HG03558 (cell line): ENCODE measurements around the gene CWC22.
"Not testable (repeated sequence)": the region's sequence is repeated elsewhere in the genome, so short reads cannot be mapped to it uniquely, and the experiment has no call there.

ENCODE experiments used
- ATAC-seq: cut with Tn5 transposase; IDR thresholded peaks from one replicate; pipeline ENCODE4 v1.9.1; 2021; ENCODE audit warnings: moderate number of reproducible peaks; ENCODE audit not compliant: unreplicated experiment; ENCODE audit errors: extremely low read depth

The CWC22 gene

DNA sequence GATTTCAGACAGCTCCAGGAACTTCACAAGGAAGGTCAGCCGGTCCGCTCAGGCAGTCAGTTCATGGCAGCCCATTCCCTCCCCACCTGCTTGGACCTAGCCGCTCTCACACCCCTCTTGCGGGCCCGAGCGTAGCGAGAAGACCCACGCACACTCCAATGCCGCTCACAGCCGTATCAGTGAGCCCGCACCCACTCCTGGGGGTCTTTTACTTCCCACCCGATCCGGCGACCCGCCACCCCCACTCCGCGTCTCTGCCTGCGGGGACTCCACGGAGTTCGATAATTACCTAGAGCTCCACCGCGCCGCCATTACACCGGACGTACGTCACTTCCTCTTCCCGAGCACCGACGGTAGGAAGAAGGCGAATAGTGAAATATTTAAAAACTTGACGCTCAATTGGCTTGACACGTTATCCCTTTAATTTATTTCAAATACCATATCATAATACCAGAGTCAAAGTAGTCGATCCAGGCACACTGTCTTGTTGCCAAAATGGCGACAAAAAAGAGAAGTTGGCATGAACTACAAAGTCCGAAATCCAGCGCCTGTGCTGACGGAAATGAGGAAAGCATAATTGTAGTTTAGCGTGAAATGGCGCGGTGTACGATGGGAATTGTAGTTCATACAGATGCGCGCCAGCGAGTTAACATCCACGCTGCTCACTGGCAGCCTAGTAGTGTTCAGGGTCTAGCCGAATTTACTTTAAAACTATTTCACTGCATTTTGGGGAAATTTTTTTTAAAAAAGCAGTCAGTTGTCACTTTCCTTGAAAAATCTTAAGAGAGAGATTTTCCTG is at the start of gene CWC22:
CWC22 (minus strand) TSS at position 517 of the 799 bp plus-strand sequence. CDS start 13,956 bp downstream, outside the sequence.
- ATAC-seq: peak; percentile 98

DNA sequence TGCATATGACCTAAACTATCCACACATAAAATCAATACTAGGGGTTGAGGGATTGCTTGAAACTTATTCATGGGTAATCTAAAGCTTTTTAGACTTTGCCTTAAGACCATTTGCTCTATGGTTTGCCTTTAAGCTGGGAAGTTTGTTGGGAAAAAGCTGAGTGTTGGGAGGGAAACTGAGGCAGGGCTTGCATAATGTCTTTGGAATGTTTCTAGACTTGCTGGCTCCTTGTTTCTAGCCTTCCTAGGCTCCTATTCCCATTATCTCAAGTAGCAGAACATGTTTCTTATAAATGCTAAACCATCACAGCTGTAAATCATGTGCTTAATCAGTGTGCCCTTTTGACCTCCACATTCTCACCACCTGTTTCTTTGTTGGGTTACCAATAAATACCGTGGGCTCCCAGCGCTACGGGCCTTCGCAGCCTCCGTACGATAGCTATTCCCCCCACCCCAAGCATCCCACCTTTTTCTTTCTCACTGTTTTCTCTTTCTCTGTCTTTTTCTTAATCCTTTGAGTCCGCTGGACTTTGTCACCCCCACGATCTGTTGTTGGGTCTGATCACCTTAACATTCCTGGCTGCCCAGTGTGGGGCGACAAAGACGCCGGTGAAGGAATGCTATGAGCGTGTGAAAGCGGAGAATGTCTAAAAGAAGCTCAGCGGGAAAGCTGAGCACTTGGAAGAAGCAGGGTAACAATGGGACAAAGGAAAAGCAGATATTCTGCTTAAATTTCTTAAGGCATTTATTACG is 49.4 kb upstream of the CWC22 start:
- no peak for ATAC-seq

DNA sequence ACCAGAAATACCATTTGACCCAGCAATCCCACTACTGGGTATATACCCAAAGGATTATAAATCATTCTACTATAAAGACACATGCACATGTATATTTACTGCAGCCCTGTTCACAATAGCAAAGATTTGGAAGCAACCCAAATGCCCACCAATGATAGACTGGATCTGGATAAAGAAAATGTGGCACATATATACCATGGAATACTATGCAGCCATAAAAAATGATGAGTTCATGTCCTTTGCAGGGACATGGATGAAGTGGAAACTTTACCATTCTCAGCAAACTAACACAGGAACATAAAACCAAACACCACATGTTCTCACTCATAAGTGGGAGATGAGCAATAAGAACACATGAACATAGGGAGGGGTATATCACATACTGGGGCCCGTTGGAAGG is 47.5 kb upstream of the CWC22 start:
- not testable (repeated sequence) for ATAC-seq

DNA sequence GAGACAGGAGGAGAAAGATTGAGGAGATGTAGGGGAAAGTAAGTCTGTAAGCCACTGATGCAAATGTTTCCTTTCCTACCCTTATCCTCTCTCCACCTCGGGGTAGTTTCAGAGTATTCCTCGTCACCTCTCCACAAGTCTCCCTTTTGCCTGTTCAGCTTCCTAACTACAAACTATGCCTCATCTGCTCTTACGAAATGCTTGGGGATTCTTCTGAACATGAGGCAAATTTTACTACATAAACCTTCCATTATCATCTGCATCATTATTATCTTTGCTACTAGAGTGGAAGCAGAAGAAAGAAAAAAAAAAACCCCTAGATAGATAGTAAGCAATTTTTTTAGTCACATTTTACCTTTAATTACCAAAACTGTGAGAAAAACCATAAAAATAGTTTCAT is 43.1 kb upstream of the CWC22 start:
- ATAC-seq: no peak

DNA sequence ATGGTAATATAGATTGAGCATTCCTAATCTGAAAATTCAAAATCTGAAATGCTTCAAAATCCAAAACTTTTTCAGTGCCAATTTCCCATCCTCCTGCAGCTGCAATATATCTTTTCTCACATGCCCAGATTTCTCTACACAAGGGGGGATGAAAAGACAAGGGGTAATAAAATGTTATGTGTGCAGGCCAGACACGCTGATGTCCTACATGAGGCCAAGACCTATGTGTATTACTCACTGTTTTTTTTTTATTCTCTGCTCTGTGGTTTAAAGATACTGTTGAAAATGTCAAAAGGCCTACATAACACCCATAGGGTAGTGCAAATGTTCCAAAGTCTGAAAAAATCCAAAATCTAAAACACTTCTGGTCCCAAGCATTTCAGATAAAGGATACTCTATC is 41.2 kb upstream of the CWC22 start:
- ATAC-seq: no peak

DNA sequence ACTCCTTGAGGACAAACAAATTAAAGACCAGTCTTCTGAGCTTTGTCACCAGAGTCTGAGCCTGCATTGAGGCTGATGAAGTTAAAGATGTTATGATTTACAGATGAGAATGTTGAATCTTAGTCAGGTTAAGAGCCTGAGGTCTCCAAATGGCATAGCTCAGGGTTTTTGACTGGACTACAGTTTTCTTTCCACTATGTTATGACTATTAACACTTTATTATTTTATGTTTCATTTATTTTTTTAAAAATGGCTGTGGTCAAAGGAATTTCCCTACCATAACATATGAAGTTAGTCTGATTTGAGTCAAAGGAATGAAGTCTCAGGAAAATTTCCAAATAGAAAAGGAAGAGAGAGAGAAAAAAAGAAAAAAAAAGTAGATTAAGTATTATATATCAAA is 39.7 kb upstream of the CWC22 start:
- ATAC-seq: no peak

DNA sequence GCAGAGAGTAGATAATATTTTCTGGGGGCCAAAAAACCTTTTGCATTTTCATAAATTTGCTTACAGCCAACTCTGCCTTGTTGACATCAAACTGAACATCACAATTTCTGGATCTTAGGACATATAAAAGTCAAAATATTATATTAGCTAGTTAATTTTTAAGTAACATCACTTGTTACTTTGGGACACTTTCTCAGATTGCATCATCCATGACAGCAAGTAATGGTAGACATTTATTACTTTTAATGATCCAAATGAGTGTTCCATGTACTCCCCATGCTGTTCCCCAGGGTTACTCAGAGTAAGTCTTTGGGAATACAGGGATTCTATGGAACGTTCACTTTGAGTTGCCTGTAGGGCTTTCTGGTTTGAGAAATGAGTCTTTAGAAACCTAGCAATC is 39.1 kb upstream of the CWC22 start:
- ATAC-seq: no peak

DNA sequence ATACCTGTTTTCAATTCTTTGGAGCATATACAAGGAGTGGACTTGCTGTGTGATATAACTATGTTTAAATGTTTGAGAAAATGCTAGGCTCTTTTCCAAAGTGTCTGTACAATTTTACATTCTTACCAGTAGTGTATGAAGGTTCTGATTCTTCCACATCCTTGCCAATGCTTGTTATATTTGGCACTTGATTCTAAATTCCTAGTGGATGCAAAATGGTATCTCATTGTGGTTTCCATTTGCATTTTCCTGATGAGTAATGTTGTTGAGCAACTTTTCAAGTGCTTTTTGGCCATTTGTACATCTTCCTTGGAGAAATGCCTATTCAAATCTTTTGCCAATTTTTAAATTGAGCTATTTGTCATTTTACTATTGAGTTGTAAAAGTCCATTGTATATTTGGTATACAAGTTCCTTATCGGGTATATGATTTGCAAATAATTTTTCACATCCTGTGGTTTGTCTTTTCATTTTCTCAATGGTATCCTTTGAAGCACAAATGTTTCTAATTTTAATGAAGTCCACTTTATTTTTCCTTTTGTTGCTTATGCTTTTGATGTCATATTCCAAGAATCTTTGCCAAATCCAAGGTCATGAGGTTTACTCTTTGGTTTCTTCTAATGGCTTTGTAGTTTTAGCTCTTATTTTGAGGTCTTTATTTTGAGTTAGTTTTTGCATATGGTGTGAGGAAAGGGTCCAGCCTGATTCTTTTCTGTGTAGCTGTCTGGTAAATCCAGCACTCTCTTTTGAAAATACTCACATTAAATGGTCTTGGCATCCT is 33.2 kb upstream of the CWC22 start:
- no peak for ATAC-seq

DNA sequence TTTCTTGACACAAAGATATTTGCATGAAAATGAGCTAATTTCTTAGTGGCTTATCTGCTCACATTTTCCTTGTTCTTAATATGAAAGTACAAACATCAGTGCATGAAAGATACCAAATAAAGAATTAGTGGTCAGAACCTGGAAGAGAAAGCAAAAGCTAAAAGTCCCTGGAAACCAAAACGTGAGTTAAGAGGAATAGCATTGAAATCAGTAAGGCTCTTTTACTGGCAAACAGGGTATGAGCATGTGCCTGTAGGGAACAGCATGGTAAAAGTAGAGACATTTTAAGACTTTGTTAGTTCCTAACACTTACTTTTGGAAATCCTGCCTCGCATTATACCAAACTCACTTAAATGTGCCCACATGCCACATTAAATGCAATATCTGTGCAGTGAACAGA is 31.9 kb upstream of the CWC22 start:
- no peak for ATAC-seq

DNA sequence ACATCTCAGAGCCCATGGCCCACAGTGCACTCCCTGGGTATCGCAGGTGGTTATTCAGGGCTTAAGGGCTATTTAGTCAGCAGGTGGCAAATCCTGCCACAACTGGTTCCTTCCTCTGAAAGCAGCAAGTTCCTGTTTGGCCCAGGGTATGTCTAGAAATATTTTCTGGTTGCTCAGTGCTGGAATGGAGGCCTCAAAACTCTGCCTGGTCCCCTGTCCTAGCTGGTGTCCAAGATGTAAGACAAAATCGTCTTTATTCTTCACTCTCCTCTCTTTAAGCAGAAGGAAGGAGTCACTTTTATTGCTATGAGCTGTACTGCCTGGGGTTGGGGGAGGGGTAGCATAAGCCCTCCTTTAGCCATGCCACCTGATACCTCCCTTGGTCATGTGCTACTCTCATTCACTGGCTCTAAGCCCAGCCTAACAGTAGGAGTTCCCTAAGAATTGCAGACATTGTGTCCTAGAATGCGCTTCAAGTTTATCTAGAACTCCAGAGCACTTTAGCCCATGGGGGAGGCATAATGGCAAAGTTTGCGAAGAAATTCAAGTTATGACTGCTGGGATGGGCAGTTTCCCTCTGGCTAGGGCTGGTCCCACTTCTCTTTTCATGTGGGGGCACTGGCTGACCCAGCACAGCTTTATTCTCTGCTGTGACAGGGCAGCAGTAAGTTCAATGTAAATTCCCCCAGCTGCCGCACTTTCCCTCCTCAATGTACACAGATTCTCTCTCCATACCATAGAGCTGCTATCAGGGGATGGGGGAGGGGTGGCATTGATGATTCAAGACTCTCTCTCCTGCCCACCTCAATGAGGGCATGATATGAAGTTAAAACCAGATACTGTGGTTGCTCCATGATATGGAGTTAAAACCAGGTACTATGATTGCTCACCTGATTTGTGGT is 27.1 kb upstream of the CWC22 start:
- no peak for ATAC-seq

DNA sequence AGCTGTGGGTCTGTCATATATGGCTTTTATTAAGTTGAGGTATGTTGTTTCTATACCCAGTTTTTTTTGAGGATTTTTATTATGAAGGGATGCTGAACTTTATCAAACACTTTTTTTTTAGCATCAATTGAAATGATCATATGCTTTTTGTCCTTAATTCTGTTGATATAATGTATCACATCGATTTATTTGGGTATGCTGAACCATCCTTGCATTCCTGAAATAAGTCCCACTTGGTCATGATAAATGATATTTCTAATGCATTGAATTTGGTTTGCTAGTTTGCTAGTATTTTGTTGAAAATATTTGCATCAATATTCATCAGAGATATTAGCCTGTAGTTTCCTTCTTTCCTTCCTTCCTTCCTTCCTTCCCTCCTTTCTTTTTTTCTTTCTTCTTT is 22.5 kb upstream of the CWC22 start:
- no peak for ATAC-seq

DNA sequence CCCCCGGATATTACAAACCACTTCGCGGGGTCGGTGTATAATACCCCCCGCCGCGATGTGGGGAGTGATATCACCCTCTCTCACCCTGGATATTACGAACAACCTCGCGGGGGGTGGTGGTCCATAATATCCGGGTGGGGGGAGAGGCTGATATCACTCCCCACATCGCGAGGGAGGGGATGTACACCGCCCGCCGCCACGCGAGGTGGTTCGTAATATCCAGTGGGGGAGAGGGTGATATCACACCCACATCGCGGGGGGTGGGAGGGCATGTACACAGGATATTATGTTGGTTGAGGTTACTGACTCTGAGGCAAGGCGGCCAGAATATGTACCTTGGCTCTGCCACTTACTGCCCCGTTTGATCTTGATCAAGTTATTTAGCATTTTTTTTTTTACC is 14.8 kb upstream of the CWC22 start:
- ATAC-seq: no peak

DNA sequence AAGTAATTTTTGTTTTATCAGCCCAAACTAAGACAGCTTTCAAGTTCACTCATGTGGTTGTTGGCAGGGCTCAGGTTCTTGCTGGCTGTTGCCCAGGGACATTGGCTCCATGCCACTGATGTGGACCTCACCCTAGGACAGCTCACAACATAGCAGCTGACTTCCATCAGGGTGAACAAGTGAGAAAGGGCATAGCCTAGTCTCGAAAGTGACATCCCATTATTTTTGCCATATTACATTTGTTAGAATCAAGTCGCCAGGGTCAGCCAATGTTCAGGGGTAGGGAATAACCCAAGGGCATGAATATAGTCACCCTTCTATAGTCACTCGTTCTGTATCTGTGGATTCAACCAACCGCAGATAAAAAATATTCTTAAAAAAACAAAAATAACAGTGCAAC is 10.7 kb upstream of the CWC22 start:
- ATAC-seq: no peak

DNA sequence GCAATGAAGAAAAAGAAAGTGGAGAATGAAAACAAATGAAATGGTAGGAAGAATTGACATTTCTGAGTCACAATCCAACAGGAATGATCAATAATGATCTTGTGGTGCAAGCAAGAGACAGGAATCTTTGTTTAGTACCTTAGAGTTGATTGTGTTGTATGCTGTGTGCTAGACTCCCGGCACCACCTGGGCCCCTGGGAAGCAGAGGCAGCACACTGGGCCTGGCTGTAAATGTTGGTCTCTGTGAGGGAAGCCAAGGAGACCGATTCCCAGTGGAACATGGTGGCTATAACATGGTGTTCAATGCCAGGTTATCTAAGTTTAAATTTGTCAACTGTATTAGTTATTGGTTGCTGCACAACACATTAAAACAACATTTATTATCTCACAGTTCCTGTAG is 9.8 kb upstream of the CWC22 start:
- no peak for ATAC-seq

DNA sequence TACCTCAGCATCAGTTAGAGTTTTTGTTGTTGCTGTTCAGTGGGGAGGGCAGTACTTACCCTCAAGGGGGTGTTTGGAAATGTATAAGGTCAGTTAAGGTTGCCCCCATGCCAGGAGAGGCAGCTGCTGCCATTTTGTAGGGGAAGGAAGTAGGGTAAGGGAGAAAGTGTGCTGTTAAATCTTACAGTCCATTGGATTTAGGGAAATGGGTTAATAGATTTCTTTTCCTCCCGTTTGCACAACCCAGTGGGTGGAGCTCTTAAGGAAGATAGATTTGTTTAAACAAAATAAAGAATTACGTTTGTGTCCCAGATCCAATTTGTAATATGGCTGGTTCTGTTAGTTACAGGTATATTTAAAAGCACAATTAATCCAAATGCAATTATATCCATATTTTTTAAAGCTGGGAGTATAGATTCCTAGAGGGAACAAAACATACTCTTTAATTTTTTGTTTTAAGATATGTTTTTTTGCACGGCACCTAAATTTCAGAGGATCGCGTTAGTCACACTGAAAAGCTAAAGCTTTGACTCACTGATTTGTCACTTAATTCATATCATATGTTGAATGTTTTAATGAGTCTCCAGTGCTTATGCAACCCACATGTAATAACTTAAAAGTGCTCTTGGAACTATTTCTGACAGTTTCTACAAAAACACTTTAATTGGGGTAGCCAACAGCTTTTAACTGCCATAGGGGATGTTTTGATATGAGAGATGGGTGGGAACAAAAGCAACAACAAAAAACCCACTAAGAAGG is 9.0 kb upstream of the CWC22 start:
- ATAC-seq: no peak

DNA sequence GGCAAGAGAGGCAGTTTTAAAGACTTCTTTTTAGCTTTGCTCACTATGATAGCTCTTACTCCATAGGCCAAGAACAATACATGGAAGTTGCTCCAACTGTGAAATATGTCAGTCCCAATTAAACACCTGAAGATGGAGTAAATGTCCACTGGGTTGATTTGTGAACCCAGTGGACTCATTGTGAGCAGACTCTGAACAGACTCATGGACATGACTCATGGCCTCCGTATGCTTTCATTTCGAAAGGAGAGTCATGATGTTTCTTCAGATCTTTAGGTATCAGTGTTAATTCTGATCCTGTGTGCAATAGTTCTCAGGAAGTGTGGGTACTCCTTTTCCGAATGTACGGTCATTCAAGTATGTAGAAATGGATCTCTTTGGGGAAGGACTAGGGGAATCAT is 5.4 kb upstream of the CWC22 start:
- ATAC-seq: no peak

DNA sequence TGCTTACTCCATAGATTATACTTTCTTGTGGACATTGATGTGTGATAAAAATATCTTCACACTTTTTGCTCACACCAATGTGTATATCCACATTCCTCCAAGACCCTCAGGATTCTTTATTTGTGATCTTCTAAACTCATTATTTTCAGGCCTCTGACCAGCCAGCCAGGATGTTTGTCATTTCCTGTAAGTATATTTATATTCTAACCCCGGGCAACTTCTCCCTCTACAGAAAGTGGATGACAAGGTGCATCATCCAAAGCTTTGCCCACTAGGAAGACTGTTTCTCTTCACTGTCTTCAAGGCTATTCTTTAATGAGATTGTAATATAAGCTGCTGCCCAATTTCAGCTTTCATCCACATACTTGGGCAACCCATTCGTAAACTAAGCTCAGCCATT is 3.6 kb upstream of the CWC22 start:
- ATAC-seq: no peak

DNA sequence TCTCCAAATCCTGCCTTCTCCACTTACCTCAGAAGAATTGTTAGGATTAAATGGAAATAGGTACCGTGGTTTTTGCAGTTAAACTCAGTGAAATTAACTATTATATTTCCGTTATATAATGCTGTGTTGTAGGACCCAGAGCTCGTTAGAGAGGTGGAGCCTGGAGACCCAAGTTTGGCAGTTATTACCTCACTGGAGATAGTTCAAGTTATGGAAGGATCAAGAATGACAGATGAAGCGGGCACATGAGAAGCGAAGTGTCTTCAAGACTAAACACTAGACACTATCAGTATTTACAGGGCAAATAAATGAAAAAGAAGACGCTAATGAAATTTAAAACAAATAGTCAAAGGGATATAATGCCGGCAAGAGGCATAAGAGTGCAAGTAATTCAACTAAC is 866 bp downstream of the CWC22 start:
- ATAC-seq: no peak

DNA sequence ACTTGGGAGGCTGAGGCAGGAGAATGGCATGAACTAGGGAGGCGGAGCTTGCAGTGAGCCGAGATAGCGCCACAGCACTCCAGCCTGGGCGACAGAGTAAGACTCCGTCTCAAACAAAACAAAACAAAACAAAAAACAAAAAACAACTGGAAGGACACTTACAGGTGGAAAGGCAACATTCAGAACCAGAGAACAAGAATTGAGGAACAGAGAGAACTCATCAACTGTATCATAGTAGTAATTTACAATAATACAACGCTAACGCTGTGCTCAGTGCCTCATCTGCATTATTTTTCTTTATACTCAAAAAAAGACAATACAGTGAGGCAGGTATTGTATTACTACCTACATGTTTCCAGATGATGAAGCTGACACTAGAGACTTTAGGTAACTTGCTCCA is 1.6 kb downstream of the CWC22 start:
- not testable (repeated sequence) for ATAC-seq
